Amygdala (tissue), 56 donors: ENCODE results near the gene CLEC10A.

Experiments used
- DNase-seq, 56 donors: peaks; one replicate each; lab custom pipeline; 2025; lab: John Stamatoyannopoulos, UW

The CLEC10A gene

DNA sequence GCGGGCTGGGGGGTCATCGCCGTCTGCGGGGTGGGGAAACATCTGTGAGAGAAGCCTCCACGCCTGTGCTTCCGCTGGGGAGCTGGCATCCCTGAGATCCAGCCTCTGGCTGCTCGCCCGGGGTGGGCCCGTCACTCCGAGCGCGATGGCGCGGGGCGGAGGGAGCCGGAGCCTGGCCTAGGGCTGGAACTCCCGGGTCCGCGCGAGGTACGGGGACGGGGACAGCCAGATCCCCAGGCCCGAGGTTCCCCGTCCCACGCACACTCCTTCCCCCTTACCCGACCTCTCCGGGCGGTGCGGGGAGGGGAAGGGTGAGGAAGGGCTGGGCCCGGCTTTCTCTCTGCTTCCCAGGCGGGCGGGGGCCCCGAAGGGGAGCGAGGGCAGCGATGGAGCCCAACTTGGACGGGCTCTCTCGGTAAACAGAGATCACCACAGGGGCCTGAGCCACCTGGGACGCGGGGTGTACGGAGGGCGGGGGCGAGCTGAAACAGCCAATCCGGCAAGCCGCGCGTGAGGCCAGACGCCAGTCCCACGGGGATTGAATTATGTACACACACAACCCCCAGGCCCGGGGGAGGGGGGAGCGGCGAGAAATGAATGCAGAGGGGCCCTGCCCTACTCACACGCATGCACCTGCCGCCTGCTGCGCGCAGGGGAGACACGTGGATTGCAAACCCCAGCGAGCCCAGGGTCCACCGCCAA is 36.4 kb downstream of the CLEC10A start, which contains the start of gene SLC16A11:
Gene SLC16A11, minus strand, starts transcription at position 596 of the 702 bp plus-strand sequence. Its CDS starts 579 bp downstream, at position 17.
- peak in 6 of 56 donors; percentile 12 to 54 (median 28) for DNase-seq

DNA sequence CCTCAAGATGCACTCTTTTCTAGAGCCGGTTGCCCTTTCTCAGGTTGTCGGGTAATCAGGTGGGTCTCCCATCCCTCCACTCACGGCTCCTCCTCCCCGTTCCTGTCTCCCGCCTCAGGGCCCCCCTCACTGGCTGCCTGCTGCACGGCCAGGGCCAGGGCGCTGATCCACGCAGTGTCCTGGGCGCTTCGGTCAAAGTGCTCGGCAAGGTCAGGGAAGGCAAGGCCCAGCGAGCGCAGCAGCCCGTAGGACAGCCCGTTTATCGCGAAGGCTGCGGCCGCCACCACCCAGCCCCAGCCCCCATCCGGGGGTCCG is 36.9 kb downstream of the CLEC10A start:
- DNase-seq: no peak

DNA sequence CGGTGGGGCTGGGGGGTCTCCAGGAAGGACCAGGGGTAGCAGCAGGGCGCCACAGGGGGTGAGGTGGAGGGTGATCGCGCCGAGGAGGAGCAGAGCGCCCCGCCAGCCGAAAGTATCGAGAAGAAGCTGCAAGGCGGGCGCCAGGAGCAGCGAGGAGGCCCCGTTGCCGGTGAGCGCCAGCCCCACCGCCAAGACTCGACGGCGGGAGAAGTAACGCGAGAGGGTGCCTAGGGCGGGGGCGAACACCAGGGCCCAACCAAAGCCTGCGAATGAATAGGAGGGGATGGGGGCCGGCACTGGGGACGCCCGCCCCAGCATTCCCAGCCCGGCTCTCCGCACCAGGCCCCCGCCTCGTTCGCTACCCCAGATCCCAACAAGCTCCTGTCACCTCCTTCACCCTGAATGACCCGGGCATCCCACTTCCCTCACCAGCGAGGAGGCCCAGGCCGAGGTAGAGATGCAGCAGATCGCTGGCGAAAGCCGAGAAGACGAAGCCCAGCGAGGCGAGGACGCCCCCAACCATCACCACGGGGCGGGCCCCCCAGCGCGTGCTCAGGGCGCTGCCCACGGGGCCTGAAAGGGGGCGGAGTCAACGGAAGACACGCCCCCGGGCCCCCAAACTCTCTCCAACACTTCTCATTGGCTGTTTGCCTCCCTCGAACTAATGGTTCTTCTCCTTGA is 37.4 kb downstream of the CLEC10A start:
- peak in 5 of 56 donors; percentile 10 to 39 (median 16) for DNase-seq

DNA sequence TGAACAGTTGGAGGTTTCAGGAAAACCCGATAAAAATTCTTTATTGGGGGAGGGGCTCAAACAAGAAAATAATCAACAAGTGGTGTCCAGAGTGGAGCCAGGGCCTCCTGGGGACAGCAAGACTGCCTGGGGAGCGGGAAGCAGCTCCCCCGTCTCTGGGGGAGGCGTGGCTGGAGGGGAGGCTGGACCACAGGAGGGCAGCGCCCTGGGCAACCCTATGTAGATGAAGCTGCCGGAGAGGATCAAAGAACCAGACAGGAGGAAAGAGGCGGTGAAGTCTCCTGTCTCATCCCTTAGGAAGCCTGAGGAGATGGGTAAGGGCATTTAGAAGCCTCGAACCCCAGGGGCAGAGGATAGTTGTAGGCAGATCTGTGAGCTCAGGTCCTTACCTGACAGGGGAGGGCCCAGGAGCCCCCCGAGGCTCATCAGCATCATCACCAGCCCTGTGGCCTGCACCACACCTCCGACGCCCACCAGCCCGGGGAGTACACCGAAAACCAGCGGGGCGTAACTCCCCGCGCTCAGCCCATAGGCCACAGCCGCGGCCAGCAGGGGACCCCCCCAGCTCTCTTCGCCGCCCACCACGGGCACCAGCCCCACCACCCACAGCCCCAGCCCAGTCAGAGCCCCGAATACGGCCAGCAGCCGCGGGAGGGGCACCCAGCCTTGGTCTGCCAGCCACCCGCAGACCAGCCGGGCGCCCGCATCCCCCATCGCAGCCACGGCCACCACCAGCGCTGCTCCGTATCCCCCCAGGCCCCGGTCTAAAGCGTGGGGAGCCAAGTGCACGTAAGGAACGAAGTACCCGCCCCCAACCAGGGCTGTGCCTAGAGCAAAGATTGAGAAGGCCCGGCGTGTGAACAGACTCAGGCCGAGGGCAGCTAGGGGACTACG is 38.2 kb downstream of the CLEC10A start:
- no peak for DNase-seq

DNA sequence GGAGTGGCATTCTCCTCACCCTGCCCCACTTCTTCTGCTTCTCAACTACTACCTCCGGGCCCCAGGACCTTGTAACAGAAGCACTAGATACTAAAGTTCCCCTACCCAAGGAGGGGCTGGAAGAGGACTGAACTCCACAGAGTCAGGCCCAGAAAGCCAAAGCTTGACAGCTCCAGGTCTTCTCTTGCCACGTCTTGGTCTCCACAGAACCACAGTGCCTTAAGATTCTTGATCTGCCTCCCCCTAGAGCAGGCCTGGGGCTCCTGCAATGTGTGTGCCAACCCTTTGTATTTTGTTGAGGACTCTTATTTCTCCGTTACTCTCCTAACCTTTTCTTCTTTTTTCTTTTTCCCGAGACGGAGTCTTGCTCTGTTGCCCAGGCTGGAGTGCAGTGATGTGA is 40.2 kb downstream of the CLEC10A start:
- no peak for DNase-seq

DNA sequence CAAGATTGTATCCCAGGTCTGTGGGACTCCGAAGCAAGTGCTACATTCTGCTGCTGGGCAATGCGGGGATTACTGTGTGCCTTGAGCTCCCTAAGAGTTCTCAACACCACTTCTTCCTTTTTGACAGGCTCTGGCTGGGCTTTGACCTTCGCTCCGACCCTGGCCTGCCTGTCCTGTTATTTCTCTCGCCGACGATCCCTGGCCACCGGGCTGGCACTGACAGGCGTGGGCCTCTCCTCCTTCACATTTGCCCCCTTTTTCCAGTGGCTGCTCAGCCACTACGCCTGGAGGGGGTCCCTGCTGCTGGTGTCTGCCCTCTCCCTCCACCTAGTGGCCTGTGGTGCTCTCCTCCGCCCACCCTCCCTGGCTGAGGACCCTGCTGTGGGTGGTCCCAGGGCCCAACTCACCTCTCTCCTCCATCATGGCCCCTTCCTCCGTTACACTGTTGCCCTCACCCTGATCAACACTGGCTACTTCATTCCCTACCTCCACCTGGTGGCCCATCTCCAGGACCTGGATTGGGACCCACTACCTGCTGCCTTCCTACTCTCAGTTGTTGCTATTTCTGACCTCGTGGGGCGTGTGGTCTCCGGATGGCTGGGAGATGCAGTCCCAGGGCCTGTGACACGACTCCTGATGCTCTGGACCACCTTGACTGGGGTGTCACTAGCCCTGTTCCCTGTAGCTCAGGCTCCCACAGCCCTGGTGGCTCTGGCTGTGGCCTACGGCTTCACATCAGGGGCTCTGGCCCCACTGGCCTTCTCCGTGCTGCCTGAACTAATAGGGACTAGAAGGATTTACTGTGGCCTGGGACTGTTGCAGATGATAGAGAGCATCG is 41.8 kb downstream of the CLEC10A start:
- DNase-seq: no peak

DNA sequence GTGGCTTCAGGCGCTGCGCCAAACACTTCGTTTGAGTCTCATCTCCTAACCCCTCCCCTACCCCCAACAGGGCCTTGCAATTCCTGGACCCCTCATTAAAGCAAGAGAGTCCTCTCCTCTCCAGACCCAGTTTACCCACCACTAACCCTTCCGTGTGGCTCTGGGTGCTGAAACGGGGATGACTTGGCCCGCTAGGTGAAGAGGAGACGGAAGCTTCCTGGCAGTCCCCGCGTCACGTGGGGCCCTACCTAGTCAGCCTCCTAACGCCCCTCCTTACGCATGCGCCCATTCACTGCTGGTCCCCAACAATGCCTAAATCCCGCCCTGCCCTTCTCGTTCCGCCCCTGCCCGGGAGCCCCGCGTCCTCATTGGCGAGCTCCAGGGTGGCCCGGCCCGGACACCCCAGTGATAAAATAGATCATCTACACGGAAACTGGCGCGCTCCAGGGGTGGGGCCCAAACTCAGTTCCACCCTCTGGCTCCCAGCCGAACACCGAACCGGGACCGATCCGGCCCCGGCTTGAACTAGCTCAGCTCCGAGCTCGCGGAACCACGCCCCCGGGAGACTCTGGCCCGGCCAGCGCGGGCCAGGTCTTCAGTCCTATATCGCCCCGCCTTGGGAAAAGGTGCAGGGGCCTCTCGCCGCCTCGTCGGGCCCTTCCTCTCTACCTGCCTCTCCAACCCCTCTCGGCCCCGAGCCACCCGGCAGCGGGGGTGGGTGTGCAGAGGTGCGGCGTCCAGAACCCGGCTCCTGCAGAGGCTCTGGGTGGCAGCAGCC is 44.3 kb downstream of the CLEC10A start, which contains the start of gene SLC16A13:
Gene SLC16A13, plus strand, starts transcription at position 425 of the 778 bp plus-strand sequence. CDS start 368 bp downstream, outside the sequence.
- DNase-seq: peak in 55 of 56 donors; percentile 16 to 95 (median 86)

DNA sequence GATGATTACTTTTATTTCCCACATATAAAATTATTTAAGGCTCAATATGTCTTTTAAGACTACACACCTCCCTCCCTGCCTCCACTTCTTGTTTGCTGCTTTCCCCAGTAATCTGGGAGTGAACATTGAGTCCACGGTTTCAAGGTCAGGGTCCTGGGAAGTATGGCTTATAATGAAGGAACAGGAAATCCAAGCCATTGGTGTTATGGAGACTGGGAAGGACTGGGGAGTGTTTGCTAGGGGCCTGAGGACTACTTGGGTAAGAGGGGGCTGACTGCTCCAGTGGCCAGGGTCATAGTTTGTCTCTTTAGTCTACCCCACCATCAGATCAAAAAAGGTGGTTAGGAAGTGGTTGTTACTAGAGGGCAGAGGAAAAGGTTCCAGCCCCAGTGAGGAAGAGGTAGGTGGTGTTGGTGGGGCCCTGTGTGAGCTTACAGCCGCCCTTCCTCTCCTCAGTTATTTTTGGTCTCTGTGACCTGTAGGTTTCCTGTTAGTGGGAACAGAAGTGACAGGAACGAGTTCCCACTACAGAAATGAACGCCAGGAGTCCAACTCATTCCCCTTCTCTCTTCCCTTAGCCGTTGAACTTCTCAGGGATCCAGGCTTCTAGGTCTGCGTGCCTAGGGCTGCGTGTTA is 45.0 kb downstream of the CLEC10A start:
- DNase-seq: no peak

DNA sequence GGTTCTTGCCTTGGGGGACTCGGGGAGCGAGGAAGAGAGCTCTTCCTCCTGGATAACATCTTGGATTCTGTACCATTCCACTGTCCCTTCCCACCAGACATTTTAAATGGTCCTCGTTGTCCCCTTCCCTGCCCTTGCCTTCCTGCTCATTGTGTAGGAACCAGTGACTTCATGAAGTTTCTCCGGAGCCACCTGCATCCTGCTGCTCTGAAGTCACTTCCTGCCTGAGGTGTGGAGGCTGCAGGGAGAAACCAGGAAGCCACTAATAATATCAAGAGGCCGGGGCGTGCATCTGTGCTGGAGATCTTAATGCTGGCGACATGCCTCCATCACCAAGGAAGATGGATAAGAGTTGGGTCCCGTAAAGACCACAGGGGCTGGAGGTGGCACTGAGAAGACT is 50.4 kb downstream of the CLEC10A start:
- no peak for DNase-seq

DNA sequence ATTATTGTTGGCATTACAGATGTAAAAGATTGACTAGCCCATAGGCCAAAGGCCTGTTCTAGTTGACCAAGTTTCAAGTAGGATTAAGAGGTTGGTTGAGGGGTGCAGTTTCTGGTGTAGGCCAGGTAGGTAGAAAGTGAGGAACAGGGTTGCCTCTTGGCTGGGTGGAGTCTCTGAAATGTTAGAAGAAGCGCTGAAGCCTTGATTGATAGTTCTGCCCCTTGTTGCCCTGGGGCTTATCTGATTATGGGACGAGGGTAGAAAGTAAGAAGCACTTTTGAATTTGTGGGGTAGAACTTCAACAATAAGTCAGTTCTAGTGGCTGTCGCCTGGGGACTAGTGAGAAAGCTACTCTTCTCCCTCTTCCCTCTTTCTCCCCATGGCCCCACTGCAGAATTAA is 51.0 kb downstream of the CLEC10A start:
- DNase-seq: no peak

DNA sequence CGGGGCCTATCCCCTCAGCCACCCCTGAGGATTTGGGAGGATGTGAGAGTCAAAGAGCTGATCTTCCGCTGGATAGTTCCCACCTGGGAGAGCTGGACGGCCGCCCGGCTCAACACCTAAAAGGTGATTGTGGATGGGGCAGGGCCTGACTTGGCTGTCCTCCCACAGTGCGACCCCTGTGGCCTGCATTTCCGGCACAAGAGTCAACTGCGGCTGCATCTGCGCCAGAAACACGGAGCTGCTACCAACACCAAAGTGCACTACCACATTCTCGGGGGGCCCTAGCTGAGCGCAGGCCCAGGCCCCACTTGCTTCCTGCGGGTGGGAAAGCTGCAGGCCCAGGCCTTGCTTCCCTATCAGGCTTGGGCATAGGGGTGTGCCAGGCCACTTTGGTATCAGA is 52.7 kb downstream of the CLEC10A start:
- no peak for DNase-seq

DNA sequence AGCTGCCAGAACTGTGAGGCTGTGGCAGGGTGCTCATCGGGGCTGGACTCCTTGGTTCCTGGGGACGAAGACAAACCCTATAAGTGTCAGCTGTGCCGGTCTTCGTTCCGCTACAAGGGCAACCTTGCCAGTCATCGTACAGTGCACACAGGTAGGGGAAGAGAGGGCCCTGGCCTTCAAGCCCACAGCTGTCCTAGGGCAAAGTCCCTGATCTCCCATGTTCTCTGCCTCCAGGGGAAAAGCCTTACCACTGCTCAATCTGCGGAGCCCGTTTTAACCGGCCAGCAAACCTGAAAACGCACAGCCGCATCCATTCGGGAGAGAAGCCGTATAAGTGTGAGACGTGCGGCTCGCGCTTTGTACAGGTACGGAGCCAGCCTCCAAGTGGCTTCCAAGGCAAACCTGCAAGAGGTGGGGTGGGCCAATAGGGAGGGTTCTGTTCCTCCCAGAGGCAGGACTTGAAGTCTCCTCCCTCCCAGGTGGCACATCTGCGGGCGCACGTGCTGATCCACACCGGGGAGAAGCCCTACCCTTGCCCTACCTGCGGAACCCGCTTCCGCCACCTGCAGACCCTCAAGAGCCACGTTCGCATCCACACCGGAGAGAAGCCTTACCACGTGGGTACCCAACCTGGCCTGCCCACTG is 53.5 kb downstream of the CLEC10A start:
- DNase-seq: no peak

DNA sequence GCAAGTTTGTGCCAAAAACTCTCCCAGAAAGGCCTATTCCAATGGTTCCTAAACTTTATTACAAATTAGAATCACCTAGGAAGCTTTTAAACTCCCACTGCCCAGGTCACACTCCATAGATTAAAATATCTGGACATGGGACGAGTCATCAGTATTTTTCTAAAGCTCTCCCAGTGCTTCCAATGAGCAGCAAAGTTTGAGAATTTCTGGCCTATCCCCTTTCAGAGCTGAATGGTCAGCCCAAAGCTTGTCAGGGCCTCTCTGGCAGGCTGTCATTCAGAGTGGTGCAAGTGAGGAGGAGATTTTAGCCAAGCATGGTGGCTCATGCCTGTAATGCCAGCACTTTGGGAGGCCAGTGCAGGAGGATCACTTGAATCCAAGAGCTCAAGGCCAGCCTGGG is 54.8 kb downstream of the CLEC10A start:
- DNase-seq: no peak
